Tibial nerve (tissue), 4 donors: ENCODE measurements around the gene ZGPAT.

ENCODE experiments used
- CTCF ChIP-seq, 5 experiments: fragments of 200-600 bp in 3 of 5; fragments of 450-650 bp in 2 of 5; sonication (generic) in 3 of 5; IDR thresholded peaks; one replicate each; pipeline ENCODE4 v1.5.1; 2016 to 2019; ENCODE audit warnings: antibody characterized with exemption in 5 of 5, mild to moderate bottlenecking in 3 of 5, moderate library complexity in 2 of 5
- EP300 ChIP-seq, 2 donors: sonication (generic); formaldehyde crosslinking; IDR thresholded peaks; one replicate each; pipeline ENCODE4 v1.6.1; 2017; ENCODE audit warnings: antibody characterized with exemption in 2 of 2, mild to moderate bottlenecking in 1 of 2
- POLR2A ChIP-seq, 2 donors: fragments of 450-650 bp; IDR thresholded peaks; one replicate each; pipeline ENCODE4 v1.6.1; 2017; ENCODE audit warnings: antibody characterized with exemption in 2 of 2, mild to moderate bottlenecking in 2 of 2, moderate library complexity in 2 of 2

- no peak for TF ChIP-seq CTCF (IDR thresholded peaks at IDR 0.05)
- no peak for TF ChIP-seq POLR2A (IDR thresholded peaks at IDR 0.05)
- no peak for TF ChIP-seq EP300 (IDR thresholded peaks at IDR 0.05)
These were observed 57.4 kb downstream of the ZGPAT start for GRCh38 chr20:63765082-63765873.
